Nephron progenitor cell (in vitro differentiated cells): ENCODE data around the gene YAP1.

ENCODE experiments used
- DNase-seq: peaks from one replicate; pipeline ENCODE4 v3.0.0; 2021
- H3K27ac Mint-ChIP-seq: 2 replicates; pipeline ENCODE4 v1.8.0; 2021; ENCODE audit warnings: mild to moderate bottlenecking, moderate library complexity, mixed read lengths
- H3K27me3 Mint-ChIP-seq: 2 replicates; pipeline ENCODE4 v1.8.0; 2021; ENCODE audit warnings: mild to moderate bottlenecking, low read depth, mixed read lengths; ENCODE audit not compliant: poor library complexity
- H3K36me3 Mint-ChIP-seq: 2 replicates; pipeline ENCODE4 v1.8.0; 2021; ENCODE audit warnings: low read depth, mixed read lengths
- H3K4me1 Mint-ChIP-seq: 2 replicates; pipeline ENCODE4 v1.8.0; 2021; ENCODE audit warnings: mixed read lengths
- H3K4me3 Mint-ChIP-seq: 2 replicates; pipeline ENCODE4 v1.8.0; 2021; ENCODE audit warnings: mild to moderate bottlenecking, moderate library complexity, mixed read lengths
- H3K9me3 Mint-ChIP-seq: 2 replicates; pipeline ENCODE4 v1.8.0; 2021; ENCODE audit warnings: mild to moderate bottlenecking, moderate library complexity, mixed read lengths
- CTCF ChIP-seq: fragments of 200-600 bp; sonication (generic); IDR thresholded peaks from 2 replicates; pipeline ENCODE4 v1.5.0; 2021; ENCODE audit warnings: antibody characterized with exemption

Gene YAP1

GRCh38 chr11:102153082-102153481, 42.8 kb downstream of the YAP1 start:
- Mint-ChIP-seq H3K9me3 (peaks cover 6% of the 10 kb centered on the region), H3K36me3 (peaks cover 47% of the 10 kb centered on the region), H3K27ac (peak overlapping the region; percentile 96), H3K4me3 (peak overlapping the region; percentile 24), H3K4me1 (peaks cover 82% of the 10 kb centered on the region), H3K27me3 (peaks cover 3% of the 10 kb centered on the region)
- TF ChIP-seq CTCF: no peak
- no peak for DNase-seq

- TF ChIP-seq CTCF: no peak
- Mint-ChIP-seq H3K9me3 (peaks cover 6% of the 10 kb centered on the region), H3K4me1 (peaks cover 87% of the 10 kb centered on the region)
Measured at GRCh38 chr11:102154806-102155205, 44.6 kb downstream of the YAP1 start.

GRCh38 chr11:102155676-102156075, 45.4 kb downstream of the YAP1 start:
- H3K4me3 Mint-ChIP-seq: peak overlapping the region; percentile 64
- peaks cover 93% of the 10 kb centered on the region for H3K4me1 Mint-ChIP-seq
- peaks cover 3% of the 10 kb centered on the region for H3K27me3 Mint-ChIP-seq
- no peak for DNase-seq
- peaks cover 6% of the 10 kb centered on the region for H3K9me3 Mint-ChIP-seq
- peak overlapping the region; percentile 96 for H3K27ac Mint-ChIP-seq
- TF ChIP-seq CTCF: no peak
- peaks cover 39% of the 10 kb centered on the region for H3K36me3 Mint-ChIP-seq

More at GRCh38 chr11:102154806-102155205, 44.6 kb downstream of the YAP1 start:
- Mint-ChIP-seq H3K36me3 (peaks cover 40% of the 10 kb centered on the region), H3K4me3 (no peak overlapping the region), H3K27ac (peak overlapping the region; percentile 96), H3K27me3 (peaks cover 3% of the 10 kb centered on the region)
- no peak for DNase-seq

- no peak for TF ChIP-seq CTCF
- Mint-ChIP-seq H3K27me3 (peaks cover 3% of the 10 kb centered on the region), H3K36me3 (peaks cover 35% of the 10 kb centered on the region), H3K4me3 (no peak overlapping the region), H3K9me3 (no peaks in the 10 kb centered on the region), H3K4me1 (peaks cover 94% of the 10 kb centered on the region), H3K27ac (peak overlapping the region; percentile 78)
- DNase-seq: no peak
Measured at GRCh38 chr11:102157219-102157618, 47.0 kb downstream of the YAP1 start.

GRCh38 chr11:102158164-102158735, 48.0 kb downstream of the YAP1 start:
- Mint-ChIP-seq H3K36me3 (peaks cover 40% of the 10 kb centered on the region), H3K4me1 (peaks cover 85% of the 10 kb centered on the region), H3K9me3 (no peaks in the 10 kb centered on the region), H3K27me3 (no peaks in the 10 kb centered on the region), H3K27ac (peak overlapping the region; percentile 57), H3K4me3 (no peak overlapping the region)
- DNase-seq: no peak
- TF ChIP-seq CTCF: no peak

GRCh38 chr11:102163368-102163767, 53.1 kb downstream of the YAP1 start:
- no peak for TF ChIP-seq CTCF
- no peaks in the 10 kb centered on the region for H3K27me3 Mint-ChIP-seq
- no peak overlapping the region for H3K4me3 Mint-ChIP-seq
- no peaks in the 10 kb centered on the region for H3K9me3 Mint-ChIP-seq
- H3K36me3 Mint-ChIP-seq: peaks cover 70% of the 10 kb centered on the region
- peak overlapping the region; percentile 25 for H3K27ac Mint-ChIP-seq
- no peak for DNase-seq
- peaks cover 54% of the 10 kb centered on the region for H3K4me1 Mint-ChIP-seq
